NOMO-1 treated with DMSO at 0.1 percent for 48 hours (cell line): ENCODE measurements around the gene TSPAN4.

Source experiments
- DNase-seq: peaks from one replicate; lab custom pipeline; 2025; ENCODE audit not compliant: unreplicated experiment; lab: John Stamatoyannopoulos, UW

The TSPAN4 gene

GRCh38 chr11:863023-863909 is 20.6 kb downstream of the TSPAN4 start:
- no peak for DNase-seq

GRCh38 chr11:863910-864827 is 21.5 kb downstream of the TSPAN4 start:
- no peak for DNase-seq

GRCh38 chr11:864898-865297 is 22.2 kb downstream of the TSPAN4 start:
- no peak for DNase-seq

DNA sequence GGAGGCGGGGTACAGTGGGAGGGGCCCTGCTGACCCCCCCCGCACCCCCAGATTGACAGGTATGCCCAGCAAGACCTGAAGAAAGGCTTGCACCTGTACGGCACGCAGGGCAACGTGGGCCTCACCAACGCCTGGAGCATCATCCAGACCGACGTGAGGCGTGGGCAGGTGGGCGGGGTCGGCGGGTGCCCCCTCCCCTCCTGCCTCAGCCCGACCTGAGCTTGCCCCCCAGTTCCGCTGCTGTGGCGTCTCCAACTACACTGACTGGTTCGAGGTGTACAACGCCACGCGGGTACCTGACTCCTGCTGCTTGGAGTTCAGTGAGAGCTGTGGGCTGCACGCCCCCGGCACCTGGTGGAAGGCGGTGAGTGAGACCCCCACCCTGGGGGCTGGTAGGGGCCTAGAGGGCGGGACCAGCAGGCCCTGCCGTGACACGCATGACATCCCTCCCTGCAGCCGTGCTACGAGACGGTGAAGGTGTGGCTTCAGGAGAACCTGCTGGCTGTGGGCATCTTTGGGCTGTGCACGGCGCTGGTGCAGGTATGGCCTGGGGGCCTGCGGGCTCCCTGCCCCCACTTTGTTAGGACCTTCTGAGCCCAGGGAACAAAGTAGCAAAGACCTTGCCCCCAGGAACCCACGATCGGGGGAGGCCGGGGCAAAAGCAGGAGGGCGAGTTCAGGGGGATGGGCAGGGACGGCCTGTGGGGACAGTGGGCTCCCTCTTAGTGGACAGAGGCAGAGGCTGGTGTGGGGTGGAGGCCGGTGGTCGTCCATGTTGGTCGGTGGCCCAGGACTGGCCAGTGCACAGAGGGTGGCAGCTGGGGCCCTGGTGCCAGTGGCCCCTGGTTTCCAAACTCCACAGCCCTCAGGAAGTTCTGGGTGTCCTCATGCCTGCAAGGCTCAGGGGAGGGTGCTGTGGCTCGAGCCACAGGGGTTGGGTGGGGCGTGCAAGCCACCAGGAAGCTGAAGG is 23.1 kb downstream of the TSPAN4 start:
- DNase-seq: no peak

GRCh38 chr11:866481-866880 is 23.8 kb downstream of the TSPAN4 start:
- DNase-seq: no peak

GRCh38 chr11:867856-868358 is 25.3 kb downstream of the TSPAN4 start:
- no peak for DNase-seq

DNA sequence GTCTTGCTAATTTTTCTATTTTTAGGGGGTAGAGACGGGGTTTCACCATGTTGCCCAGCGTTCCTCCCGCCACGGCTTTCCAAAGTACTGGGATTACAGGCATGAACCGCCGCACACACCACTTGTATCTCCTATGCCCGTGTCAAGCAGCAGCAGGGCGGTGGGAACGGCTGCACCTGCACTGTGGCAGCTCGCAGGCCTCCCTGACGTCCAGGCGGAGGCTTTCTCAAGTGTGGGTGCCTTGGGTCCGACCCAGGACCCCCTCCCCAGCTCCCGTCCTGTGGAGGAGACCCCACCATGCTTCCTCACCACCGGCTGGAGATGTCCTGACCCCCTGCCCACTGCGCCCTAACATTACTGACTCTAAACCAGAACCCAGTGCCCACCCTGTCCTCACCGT is 25.7 kb downstream of the TSPAN4 start:
- no peak for DNase-seq

DNA sequence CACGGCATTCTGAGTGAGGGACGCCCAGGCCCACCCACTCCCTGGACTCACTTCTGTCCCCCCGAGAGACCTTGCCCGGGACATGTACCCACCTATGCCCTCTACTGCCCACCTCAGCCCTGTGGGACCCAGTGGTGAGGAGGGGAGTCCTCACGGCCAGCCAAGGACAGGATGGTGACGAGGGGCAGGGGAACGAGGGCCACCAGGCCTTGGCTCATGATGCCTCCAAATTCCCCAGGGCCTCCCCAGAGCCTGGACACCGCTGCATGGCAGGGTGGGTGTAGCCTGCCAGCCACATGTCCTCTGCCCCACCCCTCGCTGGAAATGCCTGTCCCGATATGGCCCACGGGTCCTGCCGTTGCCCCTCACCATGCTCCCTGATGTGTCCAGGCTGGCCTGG is 26.1 kb downstream of the TSPAN4 start:
- no peak for DNase-seq

DNA sequence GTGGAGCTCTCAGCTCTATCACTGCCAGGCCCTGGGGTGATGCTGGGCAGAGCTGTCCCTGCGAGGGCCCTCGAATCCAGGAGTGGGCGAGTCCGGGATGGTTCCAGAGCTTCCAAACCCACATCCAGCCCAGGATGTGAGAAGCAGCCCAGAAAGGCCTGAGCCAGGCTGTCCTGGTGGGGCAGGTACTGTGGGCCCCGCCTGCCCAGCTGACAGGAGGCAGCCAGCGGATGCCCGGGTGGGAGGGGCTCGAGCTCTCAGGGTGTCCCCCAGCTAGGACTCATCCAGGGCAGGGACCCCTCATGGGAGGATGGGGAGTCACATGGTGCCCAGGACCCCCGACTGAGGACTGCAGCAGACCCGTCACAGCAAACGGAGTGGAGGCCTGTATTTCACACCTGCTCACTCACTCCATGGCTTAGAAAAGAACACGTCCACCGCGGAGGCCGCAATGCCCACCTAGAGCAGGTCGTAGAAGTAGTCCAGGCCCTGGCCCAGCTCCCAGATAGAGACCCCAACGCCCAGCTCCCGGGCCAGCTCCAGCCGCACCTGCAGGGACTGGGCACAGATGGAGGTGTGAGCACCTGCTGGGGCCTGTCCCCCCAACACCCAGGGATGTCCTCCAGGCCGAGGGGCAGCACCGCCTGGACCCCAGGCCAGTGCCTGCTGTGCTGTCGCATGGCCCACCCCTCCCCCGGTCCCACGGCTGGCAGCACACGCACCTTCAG is 26.9 kb downstream of the TSPAN4 start:
- DNase-seq: no peak

DNA sequence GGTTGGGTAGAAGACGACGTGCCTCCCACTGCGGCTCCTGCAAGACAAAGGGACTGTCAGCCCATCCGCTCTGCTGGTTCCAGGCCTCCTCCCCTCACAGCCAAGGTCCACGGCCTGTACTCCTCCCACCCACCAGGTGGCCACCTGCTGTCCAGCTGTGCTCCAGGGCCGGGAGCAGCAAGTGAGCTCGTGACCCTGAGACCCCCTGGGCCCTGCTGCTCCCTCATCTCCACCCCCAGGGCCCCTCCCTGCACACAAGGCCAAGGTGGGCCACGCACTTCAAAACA is 27.4 kb downstream of the TSPAN4 start:
- DNase-seq: no peak

DNA sequence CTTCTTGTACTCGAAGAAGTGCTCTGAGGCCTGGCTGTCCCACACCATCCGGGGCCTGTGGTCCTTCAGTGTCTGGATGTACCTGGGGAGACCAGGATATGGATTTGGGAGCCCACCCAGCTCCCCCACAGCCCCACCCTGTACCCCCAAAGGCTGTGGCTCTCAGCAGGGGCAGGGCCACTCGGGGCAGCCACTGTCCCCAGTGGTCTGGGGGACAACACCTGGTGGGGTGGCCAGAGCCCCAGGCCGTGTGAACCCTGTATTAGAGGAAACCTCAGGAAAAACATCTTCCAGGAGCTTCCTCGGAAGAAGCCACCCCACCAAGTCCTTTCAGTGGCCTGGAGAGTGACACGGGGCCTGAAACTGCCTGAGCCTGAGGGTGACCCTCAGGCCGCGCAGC is 27.8 kb downstream of the TSPAN4 start:
- no peak for DNase-seq

GRCh38 chr11:871472-871871 is 28.8 kb downstream of the TSPAN4 start:
- no peak for DNase-seq

- DNase-seq: no peak
These were observed 30.1 kb downstream of the TSPAN4 start for GRCh38 chr11:872799-873198.

GRCh38 chr11:873706-874105 is 31.1 kb downstream of the TSPAN4 start:
- DNase-seq: no peak

- DNase-seq: no peak
These were observed 32.6 kb downstream of the TSPAN4 start for GRCh38 chr11:875203-875602.

DNA sequence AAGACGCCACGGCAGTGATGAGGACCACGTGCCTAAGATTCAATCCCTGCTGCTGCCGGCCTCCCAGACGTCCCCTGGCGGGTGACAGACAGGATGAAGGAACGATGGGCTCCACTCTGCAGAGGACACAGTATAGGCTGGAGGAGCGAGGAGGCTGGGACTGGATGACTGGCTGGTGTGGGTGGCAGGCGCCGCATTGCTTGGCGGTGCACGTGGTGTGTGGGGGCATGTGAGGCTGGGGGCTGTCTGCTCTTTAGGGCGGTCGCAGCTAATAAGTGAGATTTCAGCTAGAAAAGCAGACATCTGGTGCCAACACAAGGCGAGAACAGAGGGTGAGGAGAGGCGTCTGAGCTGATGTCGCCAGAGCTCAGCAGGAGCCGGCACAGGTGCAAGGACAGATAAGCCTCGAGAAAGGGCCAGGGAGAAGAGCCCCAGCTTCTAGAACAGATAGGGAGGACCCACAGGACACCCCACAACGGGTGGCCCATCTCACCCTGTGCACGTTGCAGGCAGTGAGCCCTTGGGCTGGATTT is 33.2 kb downstream of the TSPAN4 start:
- no peak for DNase-seq

GRCh38 chr11:876545-876944 is 33.9 kb downstream of the TSPAN4 start:
- DNase-seq: no peak

GRCh38 chr11:877565-877964 is 34.9 kb downstream of the TSPAN4 start:
- DNase-seq: no peak

GRCh38 chr11:880447-880846 is 37.8 kb downstream of the TSPAN4 start:
- no peak for DNase-seq

DNA sequence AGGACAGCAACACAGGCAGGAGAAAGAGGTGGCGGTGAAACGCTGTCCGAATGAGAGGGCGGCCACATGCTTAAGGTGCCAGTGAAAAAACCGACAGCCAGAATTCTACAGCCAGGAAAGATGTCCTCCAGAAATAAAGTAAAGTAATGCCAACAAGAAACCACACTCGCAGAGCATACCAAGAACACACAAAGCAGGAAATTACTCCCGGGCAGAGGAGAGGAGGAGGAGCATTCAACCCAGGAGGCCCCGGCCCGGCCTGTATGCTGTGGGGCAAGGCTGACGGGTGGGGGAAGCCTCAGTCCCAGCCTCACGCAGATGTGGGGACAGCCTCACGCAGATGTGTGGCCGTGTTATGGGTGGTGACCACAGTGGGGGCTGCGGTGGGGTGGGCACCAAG is 39.9 kb downstream of the TSPAN4 start:
- DNase-seq: no peak
